Sciatic nerve (tissue), 2 donors: ENCODE data around the gene PRSS50. TPM values are rescaled to one million over a fixed set of nuclear protein-coding genes. Genes with fewer than 3 reads are reported as not detected.
A peak's percentile ranks its signal among the peaks of the same experiment; 100 is the strongest.

Experiments used
- ATAC-seq: fragments of 200-7000 bp; cut with Tn5 transposase; one replicate; pipeline ENCODE4 v1.9.1; 2020; ENCODE audit warnings: mild to moderate bottlenecking, moderate library complexity
- DNase-seq: peaks from one replicate; pipeline ENCODE4 v3.0.0-alpha.2; 2020; ENCODE audit warnings: low spot score
- intact Hi-C: fragments of 100-400 bp; cut with DNase I; formaldehyde crosslinking; loops from one replicate; pipeline ENCODE4 v1.14.2; 2022
- total RNA-seq: library from RNA; stranded (reverse); fragmentation: NEBNext Ultra II Directional; extraction: Animal tissue kit (Norgen Biotek cat#: 25700); gene quantifications from one replicate; pipeline ENCODE4 v1.2.1, GENCODE V29; 2021
- donor health status: DM: no; HTN: no; CAD: no.
- donor health status: DM: no; HTN: no; CAD: no.

The PRSS50 gene
- total RNA-seq, 1 donor from 2014 or later: 0.13 TPM

- intact Hi-C loops: loop anchor here (5.0 kb wide), 1 partner anchor 197 kb away; no protein-coding TSS in a partner anchor
- ATAC-seq (peak; percentile 65), DNase-seq (peak; percentile 71)
Observed at GRCh38 chr3:46699676-46700523, 17.8 kb downstream of the PRSS50 start.

- DNase-seq: no peak
- peak; percentile 36 for ATAC-seq
- intact Hi-C loops: no loop called here
Observed at GRCh38 chr3:46695962-46696894, 21.4 kb downstream of the PRSS50 start.

GRCh38 chr3:46695177-46695961 lies 22.3 kb downstream of the PRSS50 start:
- ATAC-seq: peak; percentile 62
- peak; percentile 68 for DNase-seq
- intact Hi-C loops: no loop called here

- no peak for ATAC-seq
- intact Hi-C loops: no loop called here
- no peak for DNase-seq
Observed at GRCh38 chr3:46694520-46694919, 23.1 kb downstream of the PRSS50 start.

GRCh38 chr3:46693892-46694226 lies 23.8 kb downstream of the PRSS50 start:
- intact Hi-C loops: no loop called here
- peak; percentile 65 for DNase-seq
- peak; percentile 3 for ATAC-seq

GRCh38 chr3:46693038-46693891 lies 24.4 kb downstream of the PRSS50 start, which contains the start of gene ALS2CL:
TSS of gene ALS2CL (minus strand) at chr3:46693679. CDS start at chr3:46689440, 4,239 bp downstream.
- intact Hi-C loops: no loop called here
- ATAC-seq (peak; percentile 54), DNase-seq (peak; percentile 74)

- ATAC-seq (no peak), DNase-seq (no peak)
- intact Hi-C loops: no loop called here
Observed at GRCh38 chr3:46692566-46692990, 25.1 kb downstream of the PRSS50 start.

- intact Hi-C loops: no loop called here
- ATAC-seq (peak; percentile 31), DNase-seq (no peak)
Observed at GRCh38 chr3:46690798-46691197, 26.9 kb downstream of the PRSS50 start.

GRCh38 chr3:46685446-46685845 lies 32.2 kb downstream of the PRSS50 start:
- DNase-seq: no peak
- ATAC-seq: no peak
- intact Hi-C loops: no loop called here

- ATAC-seq (no peak), DNase-seq (no peak)
- intact Hi-C loops: no loop called here
Observed at GRCh38 chr3:46684891-46685290, 32.8 kb downstream of the PRSS50 start.

GRCh38 chr3:46682974-46683373 lies 34.7 kb downstream of the PRSS50 start:
- DNase-seq: no peak
- intact Hi-C loops: loop anchor here (2.0 kb wide), 1 partner anchor 50 kb away; no protein-coding TSS in a partner anchor
- no peak for ATAC-seq

GRCh38 chr3:46681856-46682540 lies 35.7 kb downstream of the PRSS50 start:
- no peak for DNase-seq
- intact Hi-C loops: loop anchor here (2.0 kb wide), 1 partner anchor 51 kb away; no protein-coding TSS in a partner anchor
- no peak for ATAC-seq

GRCh38 chr3:46681387-46681786 lies 36.3 kb downstream of the PRSS50 start:
- DNase-seq: no peak
- no peak for ATAC-seq
- intact Hi-C loops: no loop called here

GRCh38 chr3:46680298-46680826 lies 37.3 kb downstream of the PRSS50 start:
- intact Hi-C loops: no loop called here
- DNase-seq: no peak
- no peak for ATAC-seq

GRCh38 chr3:46679681-46680080 lies 38.0 kb downstream of the PRSS50 start:
- ATAC-seq (no peak), DNase-seq (no peak)
- intact Hi-C loops: no loop called here

- ATAC-seq: no peak
- intact Hi-C loops: no loop called here
- no peak for DNase-seq
Observed at GRCh38 chr3:46678280-46678679, 39.4 kb downstream of the PRSS50 start.

- ATAC-seq (peak; percentile 54), DNase-seq (no peak)
- intact Hi-C loops: no loop called here
Observed at GRCh38 chr3:46677411-46677726, 40.3 kb downstream of the PRSS50 start.
